Stimulated activated naive CD4-positive, alpha-beta T cell (primary cell): ENCODE results near the gene GJB2.
A peak's percentile ranks its signal among the peaks of the same experiment; 100 is the strongest.

Experiments used
- DNase-seq, 6 experiments: peaks; one replicate each; lab custom pipeline; 2025; lab: John Stamatoyannopoulos, UW

Gene GJB2

DNA sequence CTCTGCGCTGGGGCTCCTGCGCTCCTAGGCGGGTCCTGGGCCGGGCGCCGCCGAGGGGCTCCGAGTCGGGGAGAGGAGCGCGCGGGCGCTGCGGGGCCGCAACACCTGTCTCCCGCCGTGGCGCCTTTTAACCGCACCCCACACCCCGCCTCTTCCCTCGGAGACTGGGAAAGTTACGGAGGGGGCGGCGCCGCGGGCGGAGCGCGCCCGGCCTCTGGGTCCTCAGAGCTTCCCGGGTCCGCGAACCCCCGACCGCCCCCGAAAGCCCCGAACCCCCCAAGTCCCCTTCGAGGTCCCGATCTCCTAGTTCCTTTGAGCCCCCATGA lies at the start of gene GJB2:
Gene GJB2, minus strand, starts transcription at position 103 of the 326 bp plus-strand sequence. CDS start 3,357 bp downstream, outside the sequence.
- DNase-seq, result peak in 2 of 6 experiments; percentile 24 to 25

DNA sequence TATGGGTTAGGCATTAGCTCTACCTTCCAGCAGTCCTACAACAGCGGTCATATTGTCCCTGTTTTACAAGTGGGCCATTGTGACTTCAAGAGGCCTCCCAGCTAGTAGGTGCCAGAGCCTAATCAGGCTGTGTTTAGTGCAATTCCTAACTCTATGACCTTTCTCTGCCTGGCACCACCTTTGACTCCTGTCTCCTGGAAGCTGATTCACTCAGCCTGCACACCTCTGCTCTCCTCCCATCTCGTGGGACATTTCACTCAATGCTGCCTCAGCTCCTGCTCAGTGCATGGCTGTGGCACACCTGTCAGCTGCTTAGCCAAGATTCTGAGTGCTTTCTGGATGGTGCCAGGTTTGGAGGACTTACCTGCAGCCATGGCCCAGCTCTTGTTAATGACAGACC lies 48.9 kb upstream of the GJB2 start:
- DNase-seq, result no peak

DNA sequence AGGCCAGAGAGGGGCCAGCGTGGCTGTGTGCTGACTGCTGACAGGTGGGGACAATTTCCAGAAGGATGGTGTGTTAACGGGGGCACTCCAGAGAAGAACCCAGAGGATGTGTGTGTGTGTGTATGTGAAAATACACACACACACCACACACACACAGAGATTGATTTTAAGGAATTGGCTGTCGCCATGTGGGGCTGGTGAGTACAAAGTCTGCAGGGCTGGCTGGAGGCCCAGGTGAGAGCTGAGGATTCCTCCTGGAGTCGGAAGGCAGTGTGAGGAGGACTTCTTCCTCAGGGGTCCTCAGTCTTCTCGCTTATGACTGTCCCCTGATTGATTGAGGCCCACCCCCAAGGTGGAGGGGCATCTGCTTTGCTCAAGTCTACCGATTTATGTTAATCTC lies 47.0 kb upstream of the GJB2 start:
- DNase-seq, result no peak

DNA sequence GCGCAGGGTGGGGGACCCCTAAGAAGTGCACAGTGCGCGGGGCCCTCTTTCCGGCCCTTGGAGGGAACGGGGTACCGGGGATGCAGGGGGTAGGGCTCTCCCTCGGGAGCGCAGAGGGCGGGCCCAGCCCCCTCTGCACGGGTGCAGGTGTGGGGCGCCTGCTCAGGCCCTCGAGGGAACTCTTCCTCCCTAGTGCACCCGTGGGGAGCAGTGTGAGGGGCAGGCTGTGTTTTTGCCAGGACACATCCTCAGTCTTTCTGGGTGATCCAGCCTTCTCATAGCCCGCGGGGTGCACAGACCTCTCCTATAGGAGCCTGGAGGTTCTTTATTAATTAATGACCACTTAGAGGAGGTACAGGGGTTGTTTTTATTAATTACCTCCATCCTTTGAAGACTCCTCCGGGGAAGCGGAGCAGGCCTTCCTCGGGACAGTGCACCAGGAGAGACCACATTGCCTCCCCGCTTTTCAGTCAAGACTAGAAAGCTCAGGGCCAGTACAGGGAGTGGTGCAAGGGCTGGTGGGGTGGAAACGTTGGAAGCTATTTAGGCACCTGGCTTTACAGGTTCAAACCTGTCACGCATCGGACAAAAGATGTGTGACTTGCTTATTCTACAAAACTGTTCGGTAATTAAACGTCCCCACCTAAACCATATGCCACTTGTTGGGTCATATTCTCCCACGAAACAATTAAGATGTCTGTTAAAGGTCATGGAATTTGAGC lies 40.0 kb upstream of the GJB2 start:
- no peak for DNase-seq

DNA sequence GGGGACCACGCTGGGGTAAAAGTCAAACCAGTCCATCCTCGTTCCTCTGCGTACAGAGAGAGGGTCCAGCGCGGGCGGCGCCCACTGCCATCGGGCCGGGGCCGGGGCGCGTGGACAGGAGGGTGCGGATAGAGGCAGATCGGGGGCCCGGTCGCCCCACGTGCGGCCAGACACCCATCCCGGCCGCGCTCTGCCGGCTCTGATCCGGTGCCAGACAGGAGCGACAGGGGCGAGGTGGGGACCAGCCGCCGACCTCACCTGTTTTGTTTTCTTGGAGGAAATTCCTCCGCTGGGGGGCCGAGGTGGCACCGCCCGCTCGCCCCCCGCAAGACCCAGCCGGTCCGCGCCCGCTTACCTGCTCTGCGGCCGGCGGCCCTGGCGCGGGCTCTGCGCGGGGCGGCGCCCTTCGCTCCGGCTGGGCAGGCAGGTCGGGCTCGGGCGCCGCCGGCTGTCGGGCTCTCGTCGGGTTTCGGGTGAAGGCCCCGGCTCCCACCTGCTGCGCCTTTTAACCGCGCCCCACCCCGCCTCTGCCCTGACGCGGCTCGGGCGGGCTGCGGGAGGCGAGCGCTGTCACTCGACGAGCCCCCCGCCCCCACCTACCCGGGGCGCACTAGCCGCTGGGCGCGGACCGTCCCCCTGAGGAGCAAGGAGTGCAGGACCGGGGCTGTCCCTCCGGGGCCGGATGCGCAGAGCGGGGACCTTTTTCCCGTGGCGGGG lies 39.3 kb upstream of the GJB2 start, which contains the start of gene GJB6:
Gene GJB6, minus strand, starts transcription at position 481 of the 717 bp plus-strand sequence. CDS start 8,839 bp downstream, outside the sequence.
- peak in 4 of 6 experiments; percentile 5 to 38 (median 16) for DNase-seq

DNA sequence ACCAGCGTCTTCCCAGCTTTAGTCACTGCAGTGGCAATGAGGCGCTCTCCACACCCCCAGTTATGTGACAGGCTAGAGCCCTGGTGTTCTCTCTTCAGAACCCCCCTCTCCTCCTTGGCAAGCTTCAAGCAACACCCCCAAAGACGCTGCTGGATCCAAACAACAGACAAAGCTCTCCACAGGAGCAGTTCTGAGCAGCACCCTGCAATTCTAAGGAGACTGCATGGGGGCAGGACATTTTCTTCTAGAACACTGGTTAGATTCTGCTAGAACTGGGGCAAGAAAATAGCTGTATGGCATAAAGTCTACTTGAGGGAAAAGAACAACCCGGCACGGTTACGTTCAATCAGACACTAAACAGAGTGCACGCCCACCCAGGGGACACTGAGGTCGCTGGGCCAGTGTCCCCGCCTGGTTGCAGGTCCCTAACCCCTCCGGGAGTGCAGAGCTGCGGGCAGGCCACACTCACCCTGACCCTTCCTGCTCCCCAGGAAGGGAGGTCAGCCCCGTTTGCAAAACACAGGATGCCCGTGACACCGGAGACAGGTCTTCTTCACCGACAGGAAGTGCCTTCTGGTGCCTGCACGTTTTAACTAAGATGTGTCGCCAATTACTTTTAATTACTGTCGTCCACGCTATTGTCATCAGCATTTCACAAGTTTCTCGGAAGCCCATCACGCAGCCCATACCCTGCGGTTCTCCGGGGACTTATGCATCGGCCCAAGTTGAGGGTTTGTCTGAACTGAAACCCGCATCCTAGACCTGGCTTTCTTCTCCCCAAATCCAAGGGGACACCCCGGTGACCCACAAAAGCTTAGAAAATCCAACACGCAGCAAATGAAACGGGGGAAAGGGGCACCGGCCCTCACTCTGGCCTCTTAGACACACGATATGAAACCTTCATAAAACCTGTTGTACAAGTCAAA lies 38.4 kb upstream of the GJB2 start:
- peak in 2 of 6 experiments; percentile 18 to 41 for DNase-seq

DNA sequence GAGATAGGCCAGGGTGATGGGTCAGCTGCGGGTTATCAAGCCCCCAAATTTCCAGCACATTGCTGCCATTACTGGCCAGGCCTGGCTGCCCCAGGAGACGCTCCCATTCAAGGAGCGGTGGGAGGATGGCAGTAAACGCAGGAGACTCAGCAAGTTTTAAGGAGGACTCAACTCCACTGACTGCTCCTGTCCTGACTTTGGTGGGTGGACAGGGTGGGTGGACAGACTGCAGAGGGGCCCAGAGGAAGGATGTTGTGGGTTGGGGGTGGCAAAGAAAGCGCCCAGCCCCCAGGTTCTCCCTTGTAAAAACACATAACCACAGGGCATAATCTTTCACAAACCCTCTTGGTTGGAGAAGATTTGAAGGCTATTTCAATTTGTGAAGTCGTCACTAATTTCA lies 35.0 kb upstream of the GJB2 start:
- no peak for DNase-seq

DNA sequence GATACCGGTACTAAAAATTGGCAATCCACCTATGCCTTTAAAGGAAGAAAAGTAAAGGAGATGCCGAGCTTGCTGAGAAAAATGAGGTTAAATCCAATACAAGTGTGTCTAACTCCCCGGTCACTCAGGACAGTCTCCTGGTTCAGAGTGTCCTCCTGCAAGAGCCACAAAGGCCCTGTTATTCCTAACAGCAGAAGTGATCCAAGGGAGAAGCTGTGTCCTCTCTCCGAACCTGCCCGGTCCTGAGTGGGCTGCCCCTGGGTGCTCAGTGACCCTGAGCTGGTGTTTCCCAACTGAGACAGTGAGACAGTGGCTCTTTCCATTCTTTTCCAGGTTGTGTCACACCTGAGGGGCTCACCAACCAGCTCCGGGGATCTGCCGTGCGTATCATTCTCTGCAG lies 34.5 kb upstream of the GJB2 start:
- no peak for DNase-seq

DNA sequence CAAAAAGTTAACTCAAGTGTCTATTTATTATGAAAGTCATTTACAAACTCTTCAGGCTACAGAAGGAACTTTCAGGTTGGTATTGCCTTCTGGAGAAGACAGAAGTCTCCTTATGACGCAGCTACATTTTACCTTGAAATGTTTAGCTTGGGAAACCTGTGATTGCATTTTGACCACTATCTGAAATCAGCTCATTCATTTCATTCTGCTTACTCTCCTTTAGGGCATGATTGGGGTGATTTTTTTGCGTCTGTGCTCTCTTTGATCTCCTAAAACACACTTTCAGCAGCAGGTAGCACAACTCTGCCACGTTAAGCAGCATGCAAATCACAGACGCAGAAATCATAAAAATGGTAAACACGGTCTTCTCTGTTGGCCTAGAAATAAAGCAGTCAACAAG lies 29.8 kb upstream of the GJB2 start:
- DNase-seq, result no peak

DNA sequence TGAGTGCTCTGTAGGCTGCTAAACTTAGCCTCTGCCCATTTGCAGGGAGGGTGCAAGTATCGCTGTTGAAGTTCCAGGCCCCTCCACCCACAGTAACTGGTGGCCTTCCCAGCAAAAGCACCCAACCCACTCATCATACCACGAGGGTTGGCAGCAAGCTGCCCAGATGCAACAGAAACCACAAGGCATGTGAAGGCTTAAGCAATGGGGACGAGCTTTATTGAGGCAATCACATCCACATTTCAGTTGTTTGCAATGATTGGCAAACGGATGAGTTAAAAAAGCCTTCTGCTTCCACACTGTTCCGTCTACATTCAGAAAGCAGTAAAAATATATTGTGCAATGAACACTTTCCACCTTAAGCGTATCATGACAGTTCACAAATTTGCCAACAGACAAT lies 29.0 kb upstream of the GJB2 start:
- no peak for DNase-seq

DNA sequence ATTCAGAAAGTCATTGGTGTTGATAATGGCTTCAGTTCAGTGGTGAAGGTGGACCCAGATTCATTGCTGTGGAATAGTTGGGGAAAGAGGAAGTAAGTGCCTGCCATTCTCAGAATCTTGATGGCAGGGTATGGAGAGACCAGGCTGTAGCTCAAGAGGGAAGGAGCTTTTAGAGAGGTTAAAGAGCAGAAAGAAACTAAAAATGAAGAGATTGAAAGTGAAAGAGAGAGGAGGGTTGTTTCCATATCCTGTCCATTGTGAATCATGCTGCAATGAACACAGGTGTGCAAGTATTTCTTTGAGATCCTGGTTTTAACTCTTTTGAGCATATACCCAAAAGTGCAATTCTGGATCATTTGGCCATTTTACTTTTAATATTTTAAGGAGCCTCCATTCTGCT lies 26.8 kb upstream of the GJB2 start:
- DNase-seq, result no peak

DNA sequence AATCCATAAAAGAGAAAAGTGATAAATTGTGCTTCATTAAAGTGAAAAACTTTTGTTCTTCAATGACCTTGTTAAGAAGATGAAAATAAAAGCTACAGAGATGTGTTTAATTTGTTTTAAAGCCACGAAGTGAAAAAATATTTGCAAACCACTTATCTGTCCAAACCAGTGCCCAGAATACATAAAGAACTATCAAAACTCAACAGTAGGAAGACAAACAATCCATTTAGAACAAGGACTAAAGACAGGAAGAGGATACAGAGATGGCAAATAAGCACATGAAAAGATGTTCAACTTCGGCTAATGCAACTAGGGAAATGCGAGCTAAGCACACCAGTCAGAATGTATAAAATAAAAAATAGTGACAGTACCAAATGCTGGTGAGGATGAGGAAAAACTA lies 24.4 kb upstream of the GJB2 start:
- DNase-seq, result no peak

DNA sequence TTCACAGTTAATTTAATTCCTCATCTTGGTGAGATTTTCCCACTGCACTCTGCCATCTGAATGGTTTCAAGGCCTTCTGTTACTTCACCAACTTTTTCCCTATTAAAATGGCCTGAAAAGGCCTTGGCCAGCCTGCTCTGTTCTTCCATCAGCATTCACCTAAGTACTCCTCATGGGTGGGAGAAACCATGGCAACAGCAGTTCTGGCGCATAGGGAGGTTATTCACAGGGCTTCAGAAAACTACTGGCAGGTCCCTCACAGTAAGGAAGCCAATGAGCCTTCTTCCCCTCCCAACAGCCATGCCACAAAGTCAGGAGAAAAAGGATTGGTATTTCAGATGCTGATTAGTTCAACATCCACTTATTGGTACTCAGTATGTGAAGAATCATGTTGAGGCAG lies 17.2 kb upstream of the GJB2 start:
- DNase-seq, result no peak

DNA sequence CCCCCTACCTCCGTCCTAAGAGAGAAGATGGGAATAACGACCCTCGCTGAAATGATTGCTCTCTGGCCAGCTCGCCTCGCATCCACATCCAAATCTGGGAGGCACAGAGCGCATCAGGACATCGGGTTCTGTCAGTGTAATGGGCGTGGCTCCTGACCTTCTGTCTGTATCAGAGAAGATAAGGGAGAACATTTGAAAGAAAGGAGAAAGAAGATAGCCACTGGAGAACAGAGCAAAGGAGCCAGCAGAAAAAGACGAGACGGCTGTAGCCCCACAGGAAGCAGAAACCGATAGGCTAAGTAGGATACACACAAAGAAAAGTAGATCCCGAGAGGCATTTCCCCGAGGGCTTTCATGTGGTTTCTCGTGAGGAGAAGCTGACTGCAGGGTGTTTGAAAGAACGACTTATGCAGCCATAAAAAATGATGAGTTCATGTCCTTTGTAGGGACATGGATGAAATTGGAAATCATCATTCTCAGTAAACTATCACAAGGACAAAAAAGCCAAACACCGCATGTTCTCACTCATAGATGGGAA lies 14.0 kb upstream of the GJB2 start:
- DNase-seq, result no peak

DNA sequence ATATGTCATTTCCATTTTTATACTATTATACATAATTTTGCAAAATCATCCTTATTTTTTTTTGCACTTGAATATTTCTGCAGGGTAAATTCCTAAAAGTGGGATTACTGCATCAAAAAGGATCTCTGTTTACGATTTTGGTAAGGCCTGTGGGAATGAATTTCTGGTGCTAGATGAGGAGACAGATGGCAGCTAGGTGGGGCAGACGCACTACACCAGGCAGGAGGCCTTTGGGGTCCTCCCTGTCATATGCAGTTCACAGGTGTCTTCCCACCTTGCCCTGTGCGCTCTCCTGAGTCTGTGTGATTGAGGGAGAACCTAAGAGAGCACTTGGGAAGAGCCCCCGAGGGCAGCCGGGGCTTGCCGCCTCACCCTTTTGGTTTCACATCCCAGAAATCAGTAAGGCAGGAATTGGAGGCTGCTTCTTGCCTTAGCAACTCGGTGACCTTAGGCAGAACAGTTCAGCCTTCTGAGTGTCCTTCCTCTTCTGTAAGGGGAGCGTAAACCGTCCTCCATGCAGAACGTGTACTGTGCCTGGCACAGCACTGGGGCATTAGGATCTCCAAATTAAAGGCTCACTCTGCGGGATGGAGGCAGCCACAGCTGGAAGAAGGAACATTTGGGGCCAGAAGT lies 13.4 kb upstream of the GJB2 start:
- DNase-seq, result no peak

DNA sequence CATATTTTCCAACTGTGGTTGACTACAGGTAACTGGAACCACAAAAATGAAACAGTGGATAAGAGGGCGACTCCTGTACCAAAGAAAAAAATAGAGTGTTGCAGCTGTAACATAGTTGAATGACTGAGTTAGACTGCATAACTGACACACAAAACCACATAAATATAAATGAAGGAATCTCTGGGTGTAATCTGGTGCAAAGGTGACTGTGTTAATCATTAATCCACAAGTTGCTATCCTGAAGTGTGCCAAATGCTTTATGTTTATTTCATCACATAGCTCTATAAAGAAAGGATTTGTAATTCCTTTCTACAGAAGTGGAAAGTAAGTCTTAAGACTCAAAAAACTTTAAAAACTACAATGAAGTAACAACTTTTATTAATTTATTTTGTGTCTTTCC lies 6.0 kb upstream of the GJB2 start:
- DNase-seq, result no peak

DNA sequence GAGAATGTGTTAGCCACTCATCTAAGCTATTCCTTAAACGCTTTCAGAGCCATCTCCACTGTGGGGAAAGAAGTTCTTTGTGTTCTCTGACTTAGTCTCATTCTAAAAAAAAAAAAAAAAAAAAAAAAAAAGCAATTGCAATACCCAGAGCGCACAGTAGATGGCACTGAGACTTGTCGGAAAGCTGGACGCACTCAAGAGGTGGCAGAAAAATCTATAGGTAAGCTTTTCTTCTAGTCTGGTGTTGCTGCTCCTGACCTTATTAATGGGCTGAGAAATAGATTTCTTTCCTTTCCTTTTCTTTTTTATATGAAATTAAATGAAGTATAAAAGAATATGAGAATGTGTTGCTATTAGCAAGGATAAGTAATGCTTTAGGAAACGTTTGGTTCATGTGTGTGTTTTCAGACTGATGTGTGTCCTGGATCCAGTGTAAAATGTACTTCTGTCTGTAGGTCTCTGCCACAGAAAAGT lies 4.7 kb upstream of the GJB2 start:
- peak in 3 of 6 experiments; percentile 23 to 74 (median 69) for DNase-seq

DNA sequence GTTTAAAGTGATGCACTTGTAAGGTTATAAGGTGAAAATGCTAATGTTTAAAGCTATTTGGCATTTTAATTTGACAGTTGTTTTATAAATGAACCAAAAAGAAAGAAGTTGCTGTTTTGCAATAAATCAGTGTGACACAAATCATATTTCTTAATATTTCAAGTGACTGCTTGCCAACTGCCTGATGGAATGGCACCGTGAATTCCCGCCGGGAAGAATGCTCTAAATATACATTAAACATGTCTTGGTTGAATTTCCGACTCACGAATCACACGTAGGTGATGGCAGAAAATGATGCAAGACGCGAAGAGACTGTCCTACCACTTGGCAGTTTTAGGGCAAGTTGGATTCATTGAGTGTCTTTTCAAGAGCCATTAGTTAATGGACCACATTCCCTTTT lies 3.1 kb upstream of the GJB2 start:
- no peak for DNase-seq

DNA sequence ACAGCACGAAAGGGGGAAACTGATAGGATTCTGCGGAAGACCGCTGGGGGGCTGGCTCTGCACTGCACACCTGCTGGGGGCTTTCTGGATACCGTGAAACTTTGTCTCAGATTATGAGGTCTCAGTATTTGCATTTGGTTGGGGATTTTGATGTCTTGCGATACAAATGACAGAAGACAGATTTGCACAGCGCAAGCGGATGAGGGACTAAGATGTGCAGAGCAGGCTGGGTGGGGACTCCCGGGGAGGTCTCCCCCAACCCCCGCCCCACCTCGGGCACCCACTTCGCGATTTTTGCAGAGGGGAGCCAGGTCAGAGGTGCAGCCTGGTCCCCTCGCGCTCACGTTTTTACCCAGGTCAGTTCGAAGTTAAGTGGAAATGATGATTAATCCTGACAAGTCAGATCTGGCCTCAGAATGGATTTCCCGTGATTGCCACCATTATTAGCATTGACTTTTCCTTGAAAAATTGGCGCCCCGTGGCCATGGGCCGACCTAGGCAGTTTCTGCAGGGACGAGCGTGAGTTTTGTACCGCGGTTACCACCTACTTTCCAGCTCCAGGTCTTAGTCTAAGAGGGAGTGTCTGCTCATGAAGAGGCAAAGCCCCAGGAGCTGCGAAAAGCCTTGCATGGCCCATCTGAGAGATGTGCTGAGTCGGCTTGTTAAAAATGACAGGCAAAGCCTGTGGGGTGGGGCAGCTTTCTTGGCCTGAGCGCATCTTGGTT lies 1.3 kb upstream of the GJB2 start:
- DNase-seq, result peak in 3 of 6 experiments; percentile 17 to 29 (median 25)

DNA sequence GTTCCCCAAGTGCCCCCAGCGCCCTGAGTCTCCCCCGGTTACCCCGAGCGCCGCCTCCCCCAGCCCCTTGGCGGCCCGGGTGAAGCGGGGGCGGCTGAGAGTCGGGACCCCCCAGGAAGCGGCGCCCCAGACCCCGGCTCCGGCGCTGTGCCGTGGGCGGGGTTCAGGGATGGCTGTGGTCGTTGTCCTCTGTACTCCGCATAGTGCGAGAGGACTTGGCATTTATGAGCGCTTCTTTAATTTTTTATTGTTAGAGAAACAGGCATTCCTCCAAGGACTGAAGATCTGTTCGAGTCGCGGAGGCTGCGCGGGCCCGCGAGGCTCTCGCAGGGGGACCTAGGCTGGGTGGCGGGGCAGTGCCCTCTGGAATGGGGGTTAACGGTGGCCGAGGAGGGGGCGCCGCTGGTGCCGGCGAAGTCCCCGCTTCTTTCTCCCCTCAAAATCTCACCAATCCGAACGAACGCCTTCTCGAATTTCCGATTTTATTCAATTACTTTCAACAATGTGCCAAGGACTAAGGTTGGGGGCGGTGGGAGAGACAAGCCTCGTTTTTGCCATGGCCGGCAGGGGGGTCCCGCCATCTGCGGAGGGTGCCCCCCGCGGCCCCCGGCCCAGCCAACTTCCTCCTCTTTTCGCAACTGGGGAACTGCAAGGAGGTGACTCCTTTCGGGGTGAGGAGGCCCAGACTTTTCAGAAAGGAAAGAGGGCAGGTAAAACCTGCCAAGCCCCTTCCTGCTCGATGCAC lies 596 bp upstream of the GJB2 start:
- DNase-seq, result peak in 4 of 6 experiments; percentile 14 to 44 (median 21)
